Measurements from ENCODE around the gene NAA38.
"Not testable (repeated sequence)": the region's sequence is repeated elsewhere in the genome, so short reads cannot be mapped to it uniquely, and the experiment has no call there.

NAA38 gene

GRCh38 chr17:7867881-7868329 is 10.5 kb upstream of the NAA38 start:
- Mint-ChIP-seq H3K4me1 (peaks cover 25% of the 10 kb centered on the region), H3K36me3 (ENCODE audit: insufficient read depth) (peaks cover 8% of the 10 kb centered on the region)

GRCh38 chr17:7864995-7865650 is 7.8 kb upstream of the NAA38 start:
- Mint-ChIP-seq H3K27ac (ENCODE audit: low read depth) (no peak overlapping the region), H3K36me3 (ENCODE audit: insufficient read depth) (peaks cover 8% of the 10 kb centered on the region), H3K9me3 (no peaks in the 10 kb centered on the region), H3K4me3 (no peak overlapping the region), H3K4me1 (peaks cover 29% of the 10 kb centered on the region), H3K27me3 (no peaks in the 10 kb centered on the region)
- DNase-seq (ENCODE audit: low spot score in 2 of 2): no peak
- ATAC-seq (replicated peaks; ENCODE audit: extremely low read depth, poor library complexity, severe bottlenecking): no peak

More at GRCh38 chr17:7867881-7868329, 10.5 kb upstream of the NAA38 start:
- ATAC-seq (replicated peaks; ENCODE audit: extremely low read depth, poor library complexity, severe bottlenecking) (peak; percentile 79), DNase-seq (ENCODE audit: low spot score in 2 of 2) (no peak)
- no peaks in the 10 kb centered on the region for H3K27me3 Mint-ChIP-seq
- peak overlapping the region; percentile 70 for H3K4me3 Mint-ChIP-seq
- no peaks in the 10 kb centered on the region for H3K9me3 Mint-ChIP-seq
- peak overlapping the region; percentile 69 for H3K27ac Mint-ChIP-seq (ENCODE audit: low read depth)

DNA sequence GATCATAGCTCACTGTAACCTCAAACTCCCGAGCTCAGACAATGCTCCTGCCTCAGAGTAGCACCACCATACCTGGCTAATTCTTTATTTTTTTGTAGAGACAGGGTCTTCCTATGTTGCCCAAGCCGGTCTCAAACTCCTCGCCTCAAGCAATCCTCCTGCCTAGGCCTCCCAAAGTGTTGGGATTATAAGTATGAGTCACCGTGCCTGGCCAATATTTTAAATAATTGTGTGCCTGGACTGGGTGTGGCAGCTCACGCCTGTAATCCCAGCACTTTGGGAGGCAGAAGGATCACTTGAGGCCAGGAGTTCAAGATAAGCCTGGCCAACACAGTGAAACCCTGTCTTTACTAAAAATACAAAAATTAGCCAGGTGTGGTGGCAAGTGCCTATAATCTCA is 7.0 kb upstream of the NAA38 start:
- not testable (repeated sequence) for H3K27ac Mint-ChIP-seq (ENCODE audit: low read depth); DNase-seq (ENCODE audit: low spot score in 2 of 2); H3K36me3 Mint-ChIP-seq (ENCODE audit: insufficient read depth); H3K27me3 Mint-ChIP-seq; ATAC-seq (replicated peaks; ENCODE audit: extremely low read depth, poor library complexity, severe bottlenecking); H3K9me3 Mint-ChIP-seq; H3K4me3 Mint-ChIP-seq
- peaks cover 29% of the 10 kb centered on the region for H3K4me1 Mint-ChIP-seq

DNA sequence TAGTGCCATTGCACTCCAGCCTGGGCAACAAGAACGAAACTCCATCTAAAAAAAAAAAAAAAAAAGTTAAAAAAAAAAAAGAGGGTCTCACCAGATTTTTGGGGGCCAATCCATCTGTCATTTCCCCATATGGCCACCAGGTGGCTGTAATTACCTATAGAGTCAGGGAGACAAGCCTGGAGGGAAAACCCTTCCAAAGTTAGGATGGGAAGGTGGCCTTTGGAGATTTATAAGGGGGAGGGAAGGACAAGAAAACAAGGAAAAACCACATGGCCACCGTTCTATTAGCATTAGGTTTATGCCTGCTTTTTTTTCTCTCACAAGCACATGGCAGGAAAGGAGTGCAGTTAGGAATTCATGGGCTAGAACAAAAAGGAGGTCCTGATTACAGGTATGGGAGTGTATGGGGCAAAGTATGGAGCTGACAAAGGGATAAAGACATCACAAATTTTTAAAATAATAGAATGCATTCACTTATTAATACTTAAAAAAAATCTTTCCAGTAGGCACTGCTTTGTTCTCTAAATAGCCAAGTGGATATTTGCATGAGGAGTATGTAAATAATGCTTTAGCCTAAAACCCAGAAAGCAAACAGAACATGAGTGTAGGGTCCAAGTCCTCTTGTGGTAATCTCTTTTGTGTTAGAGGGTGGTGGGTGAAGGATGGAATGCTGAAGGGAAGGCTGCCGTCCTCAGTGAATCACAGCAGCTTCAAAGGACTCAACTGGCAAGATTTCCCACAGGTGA is 5.5 kb upstream of the NAA38 start:
- peaks cover 6% of the 10 kb centered on the region for H3K36me3 Mint-ChIP-seq (ENCODE audit: insufficient read depth)
- H3K27ac Mint-ChIP-seq (ENCODE audit: low read depth): no peak overlapping the region
- no peaks in the 10 kb centered on the region for H3K27me3 Mint-ChIP-seq
- DNase-seq (ENCODE audit: low spot score in 2 of 2) (no peak), ATAC-seq (replicated peaks; ENCODE audit: extremely low read depth, poor library complexity, severe bottlenecking) (no peak)
- H3K9me3 Mint-ChIP-seq: no peaks in the 10 kb centered on the region
- no peak overlapping the region for H3K4me3 Mint-ChIP-seq
- peaks cover 22% of the 10 kb centered on the region for H3K4me1 Mint-ChIP-seq

DNA sequence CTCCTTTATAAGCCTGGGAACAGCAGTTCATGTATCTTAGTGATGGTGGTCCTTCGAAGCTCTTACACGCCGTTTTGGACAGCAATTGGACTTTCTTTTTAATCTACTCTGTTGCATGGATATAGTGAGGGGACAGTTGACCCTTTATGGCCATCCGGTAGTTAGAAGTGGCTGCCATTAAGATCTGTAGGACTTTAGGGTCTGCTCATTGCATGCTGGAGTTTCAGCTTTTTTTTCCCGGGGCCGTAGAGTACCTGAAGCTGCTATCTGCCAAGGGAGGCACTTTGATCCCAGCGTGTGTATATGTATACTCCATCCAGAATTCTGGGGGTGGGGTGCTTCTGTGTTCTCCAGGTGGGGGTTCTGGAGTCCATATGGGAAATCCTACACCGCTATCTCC is 1.7 kb upstream of the NAA38 start:
- ATAC-seq (replicated peaks; ENCODE audit: extremely low read depth, poor library complexity, severe bottlenecking) (no peak), DNase-seq (ENCODE audit: low spot score in 2 of 2) (no peak)
- Mint-ChIP-seq H3K4me1 (peaks cover 9% of the 10 kb centered on the region), H3K4me3 (no peak overlapping the region), H3K27ac (ENCODE audit: low read depth) (no peak overlapping the region), H3K9me3 (no peaks in the 10 kb centered on the region), H3K27me3 (no peaks in the 10 kb centered on the region), H3K36me3 (ENCODE audit: insufficient read depth) (peaks cover 2% of the 10 kb centered on the region)

GRCh38 chr17:7858522-7858810 is 1.1 kb upstream of the NAA38 start:
- Mint-ChIP-seq H3K9me3 (no peaks in the 10 kb centered on the region), H3K27me3 (no peaks in the 10 kb centered on the region), H3K27ac (ENCODE audit: low read depth) (no peak overlapping the region), H3K36me3 (ENCODE audit: insufficient read depth) (peaks cover 7% of the 10 kb centered on the region), H3K4me1 (peaks cover 9% of the 10 kb centered on the region), H3K4me3 (no peak overlapping the region)
- ATAC-seq (replicated peaks; ENCODE audit: extremely low read depth, poor library complexity, severe bottlenecking) (no peak), DNase-seq (ENCODE audit: low spot score in 2 of 2) (no peak)

GRCh38 chr17:7857713-7858521 is 558 bp upstream of the NAA38 start, which contains the start of gene CYB5D1:
CYB5D1 (plus strand) TSS chr17:7858003; CDS start chr17:7858135, 132 bp downstream.
- H3K36me3 Mint-ChIP-seq (ENCODE audit: insufficient read depth): peaks cover 8% of the 10 kb centered on the region
- no peak within 1 kb of the TSS for H3K4me3 Mint-ChIP-seq
- H3K27ac Mint-ChIP-seq (ENCODE audit: low read depth): no peak within 1 kb of the TSS
- peaks cover 9% of the 10 kb centered on the region for H3K4me1 Mint-ChIP-seq
- ATAC-seq (replicated peaks; ENCODE audit: extremely low read depth, poor library complexity, severe bottlenecking) (peak; percentile 61), DNase-seq (ENCODE audit: low spot score in 2 of 2) (peak; percentile 83 to 89)
- H3K9me3 Mint-ChIP-seq: no peaks in the 10 kb centered on the region
- H3K27me3 Mint-ChIP-seq: no peaks in the 10 kb centered on the region

- Mint-ChIP-seq H3K4me1 (peaks cover 7% of the 10 kb centered on the region), H3K27ac (ENCODE audit: low read depth) (no peak overlapping the region), H3K9me3 (no peaks in the 10 kb centered on the region), H3K36me3 (ENCODE audit: insufficient read depth) (peaks cover 21% of the 10 kb centered on the region), H3K4me3 (no peak overlapping the region), H3K27me3 (no peaks in the 10 kb centered on the region)
- ATAC-seq (replicated peaks; ENCODE audit: extremely low read depth, poor library complexity, severe bottlenecking) (no peak), DNase-seq (ENCODE audit: low spot score in 2 of 2) (peak in 1 of 2 donors; percentile 25)
Measured at GRCh38 chr17:7856011-7856810, 1.1 kb downstream of the NAA38 start.

- Mint-ChIP-seq H3K27me3 (no peaks in the 10 kb centered on the region), H3K36me3 (ENCODE audit: insufficient read depth) (peaks cover 26% of the 10 kb centered on the region), H3K27ac (ENCODE audit: low read depth) (no peak overlapping the region), H3K4me1 (peaks cover 12% of the 10 kb centered on the region), H3K9me3 (no peaks in the 10 kb centered on the region), H3K4me3 (no peak overlapping the region)
- DNase-seq (ENCODE audit: low spot score in 2 of 2) (no peak), ATAC-seq (replicated peaks; ENCODE audit: extremely low read depth, poor library complexity, severe bottlenecking) (no peak)
Measured at GRCh38 chr17:7855660-7856010, 1.7 kb downstream of the NAA38 start.

DNA sequence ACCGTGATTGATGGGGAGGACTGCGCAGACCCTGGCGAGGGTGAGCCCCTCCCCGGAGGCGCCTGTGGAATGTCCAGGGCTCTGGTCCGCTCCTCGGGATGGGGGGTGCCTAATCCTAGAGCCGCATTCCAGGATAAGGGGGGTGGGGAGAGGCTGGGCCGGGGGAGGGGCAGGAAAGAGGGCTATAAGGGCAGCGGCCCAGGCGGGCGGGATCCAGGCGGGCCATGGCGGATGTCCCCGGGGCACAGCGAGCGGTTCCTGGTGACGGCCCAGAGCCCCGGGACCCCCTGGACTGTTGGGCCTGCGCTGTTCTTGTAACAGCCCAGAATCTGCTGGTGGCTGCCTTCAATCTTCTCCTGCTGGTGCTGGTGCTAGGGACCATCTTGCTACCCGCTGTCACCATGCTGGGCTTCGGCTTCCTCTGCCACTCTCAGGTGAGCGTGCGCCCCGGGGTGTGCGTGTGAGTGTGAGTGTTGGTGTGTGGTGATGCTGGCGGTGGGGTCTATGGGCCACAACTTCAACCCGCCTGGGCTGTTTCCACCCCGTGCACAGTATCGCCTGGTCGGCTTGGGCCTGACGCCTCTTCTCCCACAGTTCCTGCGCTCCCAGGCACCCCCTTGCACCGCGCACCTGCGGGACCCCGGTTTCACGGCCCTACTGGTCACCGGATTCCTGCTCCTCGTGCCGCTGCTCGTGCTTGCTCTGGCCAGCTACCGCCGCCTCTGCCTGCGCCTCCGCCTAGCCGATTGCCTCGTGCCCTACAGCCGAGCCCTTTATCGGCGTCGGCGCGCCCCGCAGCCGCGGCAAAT is 2.3 kb downstream of the NAA38 start, which contains the start of gene TMEM88:
Gene TMEM88, plus strand, starts transcription at position 216 of the 809 bp plus-strand sequence. Its CDS starts 9 bp downstream, at position 225.
- peak within 1 kb of the TSS; percentile 20 for H3K4me3 Mint-ChIP-seq
- no peaks in the 10 kb centered on the region for H3K27me3 Mint-ChIP-seq
- peaks cover 12% of the 10 kb centered on the region for H3K4me1 Mint-ChIP-seq
- H3K36me3 Mint-ChIP-seq (ENCODE audit: insufficient read depth): peaks cover 28% of the 10 kb centered on the region
- DNase-seq (ENCODE audit: low spot score in 2 of 2): no peak
- no peaks in the 10 kb centered on the region for H3K9me3 Mint-ChIP-seq
- peak within 1 kb of the TSS; percentile 46 for H3K27ac Mint-ChIP-seq (ENCODE audit: low read depth)
- ATAC-seq (replicated peaks; ENCODE audit: extremely low read depth, poor library complexity, severe bottlenecking): no peak

DNA sequence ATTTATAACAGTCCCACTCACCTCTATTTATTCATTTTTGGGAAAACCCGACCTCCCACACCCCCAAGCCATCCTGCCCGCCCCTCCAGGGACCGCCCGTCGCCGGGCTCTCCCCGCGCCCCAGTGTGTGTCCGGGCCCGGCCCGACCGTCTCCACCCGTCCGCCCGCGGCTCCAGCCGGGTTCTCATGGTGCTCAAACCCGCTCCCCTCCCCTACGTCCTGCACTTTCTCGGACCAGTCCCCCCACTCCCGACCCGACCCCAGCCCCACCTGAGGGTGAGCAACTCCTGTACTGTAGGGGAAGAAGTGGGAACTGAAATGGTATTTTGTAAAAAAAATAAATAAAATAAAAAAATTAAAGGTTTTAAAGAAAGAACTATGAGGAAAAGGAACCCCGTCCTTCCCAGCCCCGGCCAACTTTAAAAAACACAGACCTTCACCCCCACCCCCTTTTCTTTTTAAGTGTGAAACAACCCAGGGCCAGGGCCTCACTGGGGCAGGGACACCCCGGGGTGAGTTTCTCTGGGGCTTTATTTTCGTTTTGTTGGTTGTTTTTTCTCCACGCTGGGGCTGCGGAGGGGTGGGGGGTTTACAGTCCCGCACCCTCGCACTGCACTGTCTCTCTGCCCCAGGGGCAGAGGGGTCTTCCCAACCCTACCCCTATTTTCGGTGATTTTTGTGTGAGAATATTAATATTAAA is 3.1 kb downstream of the NAA38 start:
- no peaks in the 10 kb centered on the region for H3K27me3 Mint-ChIP-seq
- ATAC-seq (replicated peaks; ENCODE audit: extremely low read depth, poor library complexity, severe bottlenecking): no peak
- peaks cover 34% of the 10 kb centered on the region for H3K36me3 Mint-ChIP-seq (ENCODE audit: insufficient read depth)
- H3K4me3 Mint-ChIP-seq: peak overlapping the region; percentile 20
- no peaks in the 10 kb centered on the region for H3K9me3 Mint-ChIP-seq
- peaks cover 11% of the 10 kb centered on the region for H3K4me1 Mint-ChIP-seq
- peak overlapping the region; percentile 46 for H3K27ac Mint-ChIP-seq (ENCODE audit: low read depth)
- DNase-seq (ENCODE audit: low spot score in 2 of 2): no peak
